Posterior cingulate gyrus (tissue), 11 donors: Measurements from ENCODE around the gene MMP19.
A peak's percentile ranks its signal among the peaks of the same experiment; 100 is the strongest.

ENCODE experiments used
- DNase-seq, 10 donors: peaks; one replicate each; pipeline versions ENCODE4 v3.0.0 to v3.0.0-alpha.2; 2020 to 2021; ENCODE audit warnings: mixed read lengths in 3 of 10
- intact Hi-C: fragments of 100-400 bp; cut with DNase I; formaldehyde crosslinking; loops from one replicate; pipeline ENCODE4 v1.15.1; 2023

Gene MMP19

GRCh38 chr12:55817345-55818139 lies 25.2 kb downstream of the MMP19 start, which contains the start of the genes ORMDL2 and SARNP:
Gene ORMDL2 (plus strand): TSS chr12:55818041. CDS start chr12:55819000, 959 bp downstream.
Gene SARNP (minus strand): TSS chr12:55817724. CDS start chr12:55817701, 23 bp downstream.
- peak; percentile 94 to 100 (median 98) for DNase-seq
- intact Hi-C loops = loop anchor here (1.0 to 5.0 kb wide), 2 partner anchors 12 to 125 kb away; partner anchors contain the start of gene DNAJC14

GRCh38 chr12:55816881-55817344 lies 25.8 kb downstream of the MMP19 start:
- peak in 1 of 10 donors; percentile 54 for DNase-seq
- intact Hi-C loops = loop anchor here (5.0 kb wide), 1 partner anchor 125 kb away; no protein-coding TSS in a partner anchor

GRCh38 chr12:55815473-55815872 lies 27.3 kb downstream of the MMP19 start:
- intact Hi-C loops = loop anchor here (5.0 kb wide), 1 partner anchor 127 kb away; no protein-coding TSS in a partner anchor
- DNase-seq = no peak

- intact Hi-C loops = loop anchor here (5.0 kb wide), 1 partner anchor 57 kb away; no protein-coding TSS in a partner anchor
- DNase-seq = no peak
These were observed 28.5 kb downstream of the MMP19 start for GRCh38 chr12:55814257-55814656.

- intact Hi-C loops = loop anchor here (5.0 kb wide), 1 partner anchor 55 kb away; no protein-coding TSS in a partner anchor
- DNase-seq = no peak
These were observed 30.6 kb downstream of the MMP19 start for GRCh38 chr12:55812088-55812487.

GRCh38 chr12:55809274-55809673 lies 33.5 kb downstream of the MMP19 start:
- intact Hi-C loops = no loop called here
- DNase-seq = no peak

GRCh38 chr12:55806982-55807381 lies 35.8 kb downstream of the MMP19 start:
- no peak for DNase-seq
- intact Hi-C loops = no loop called here

GRCh38 chr12:55797550-55797949 lies 45.2 kb downstream of the MMP19 start:
- DNase-seq = no peak
- intact Hi-C loops = loop anchor here (2.0 kb wide), 1 partner anchor 59 kb away; no protein-coding TSS in a partner anchor

- intact Hi-C loops = loop anchor here (2.0 kb wide), 1 partner anchor 58 kb away; no protein-coding TSS in a partner anchor
- peak in 3 of 10 donors; percentile 15 to 41 (median 27) for DNase-seq
These were observed 45.7 kb downstream of the MMP19 start for GRCh38 chr12:55797068-55797467.

GRCh38 chr12:55795950-55796349 lies 46.8 kb downstream of the MMP19 start:
- DNase-seq = no peak
- intact Hi-C loops = loop anchor here (2.0 kb wide), 1 partner anchor 57 kb away; no protein-coding TSS in a partner anchor

- intact Hi-C loops = no loop called here
- DNase-seq = no peak
These were observed 52.8 kb downstream of the MMP19 start for GRCh38 chr12:55789893-55790292.

GRCh38 chr12:55789171-55789570 lies 53.6 kb downstream of the MMP19 start:
- DNase-seq = no peak
- intact Hi-C loops = no loop called here

- DNase-seq = no peak
- intact Hi-C loops = no loop called here
These were observed 54.2 kb downstream of the MMP19 start for GRCh38 chr12:55788546-55788945.
